Activated CD8-positive, alpha-beta memory T cell treated with anti-CD3 and anti-CD28 coated beads for 36 hours (primary cell): ENCODE results near the gene ALMS1. TPM values are rescaled to one million over a fixed set of nuclear protein-coding genes. Genes with fewer than 3 reads are reported as not detected.
"Not testable (repeated sequence)": the region's sequence is repeated elsewhere in the genome, so short reads cannot be mapped to it uniquely, and the experiment has no call there.

ENCODE experiments used
- CTCF ChIA-PET: fragments of 350-600 bp; sonication (Branson Sonifier 250); formaldehyde crosslinking; loops from one replicate; lab custom pipeline; 2021; ENCODE audit warnings: antibody characterized with exemption; lab: Charles Lee
- POLR2A ChIA-PET: fragments of 350-600 bp; sonication (Branson Sonifier 250); formaldehyde crosslinking; loops from one replicate; lab custom pipeline; 2021; ENCODE audit warnings: antibody characterized with exemption; lab: Charles Lee
- total RNA-seq, 2 experiments: library from RNA; stranded (reverse); gene quantifications; one replicate each; pipeline ENCODE4 v1.2.3, GENCODE V29; 2021

The ALMS1 gene
- total RNA-seq, 2 experiments from 2014 or later, result 21.1 to 22.8 TPM

DNA sequence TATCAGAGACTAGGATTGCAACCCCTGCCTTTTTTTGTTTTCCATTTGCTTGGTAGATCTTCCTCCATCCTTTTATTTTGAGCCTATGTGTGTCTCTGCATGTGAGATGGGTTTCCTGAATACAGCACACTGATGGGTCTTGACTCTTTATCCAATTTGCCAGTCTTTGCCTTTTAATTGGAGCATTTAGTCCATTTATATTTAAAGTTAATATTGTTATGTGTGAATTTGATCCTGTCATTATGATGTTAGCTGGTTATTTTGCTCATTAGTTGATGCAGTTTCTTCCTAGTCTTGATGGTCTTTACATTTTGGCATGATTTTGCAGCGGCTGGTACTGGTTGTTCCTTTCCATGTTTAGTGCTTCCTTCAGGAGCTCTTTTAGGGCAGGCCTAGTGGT lies 98.2 kb downstream of the ALMS1 start:
- POLR2A ChIA-PET, CTCF ChIA-PET: not testable (repeated sequence)

DNA sequence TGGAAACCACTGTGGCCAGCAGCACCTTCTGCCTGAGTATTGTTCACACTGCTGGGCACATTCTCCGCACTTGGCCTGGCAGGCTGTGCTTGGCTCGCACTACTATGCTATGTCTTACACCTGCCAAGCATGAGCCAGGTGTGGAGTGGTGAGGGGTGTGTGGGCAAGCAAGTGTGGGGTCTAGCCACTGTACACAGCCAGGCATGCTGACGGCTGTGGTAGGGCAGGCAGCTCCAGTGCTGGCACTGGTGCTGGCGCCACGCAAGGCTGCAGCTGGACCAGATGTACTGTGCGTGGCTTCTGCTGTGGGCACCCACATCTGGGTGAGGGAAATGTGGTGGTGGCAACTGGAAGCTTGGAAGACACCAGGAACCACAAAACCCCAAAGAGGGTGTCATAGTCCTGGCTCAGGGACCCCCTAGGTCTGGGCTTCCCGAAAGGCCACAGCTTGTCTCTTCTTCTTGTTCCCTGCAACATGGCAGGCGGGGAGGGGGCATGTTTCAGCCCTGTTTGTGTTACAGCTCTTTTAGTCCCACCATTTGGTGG lies 101.5 kb downstream of the ALMS1 start:
- CTCF ChIA-PET, result no interaction called here
- POLR2A ChIA-PET, result no interaction called here

- ChIA-PET POLR2A (no interaction called here), CTCF (no interaction called here)
Observed at GRCh38 chr2:73488079-73488478, 102.4 kb downstream of the ALMS1 start.

- CTCF ChIA-PET, result no interaction called here
Observed at GRCh38 chr2:73489053-73489452, 103.4 kb downstream of the ALMS1 start.

DNA sequence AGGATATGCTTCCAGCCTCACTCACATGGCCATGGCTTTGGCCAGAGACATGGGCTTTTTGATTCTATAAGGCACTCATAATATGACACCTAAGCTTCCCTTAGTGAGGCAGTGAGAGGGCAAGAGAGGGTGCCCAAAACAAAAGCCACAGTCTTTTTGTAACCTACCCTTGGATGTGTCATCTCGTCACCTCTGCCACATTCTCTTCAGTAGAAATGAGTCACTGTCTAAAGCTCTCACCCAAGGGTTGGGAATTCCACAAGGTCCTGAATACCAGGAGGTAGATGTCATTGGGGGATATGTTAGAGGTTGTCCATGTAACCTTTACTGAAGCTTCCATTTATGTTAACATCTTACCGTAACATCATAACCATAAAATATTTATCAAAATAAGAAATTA lies 108.4 kb downstream of the ALMS1 start:
- POLR2A ChIA-PET, result no interaction called here
- CTCF ChIA-PET, result no interaction called here

More at GRCh38 chr2:73489053-73489452, 103.4 kb downstream of the ALMS1 start:
- POLR2A ChIA-PET, result no interaction called here

- CTCF ChIA-PET, result no interaction called here
- POLR2A ChIA-PET, result no interaction called here
Observed at GRCh38 chr2:73503992-73504570, 118.4 kb downstream of the ALMS1 start.

DNA sequence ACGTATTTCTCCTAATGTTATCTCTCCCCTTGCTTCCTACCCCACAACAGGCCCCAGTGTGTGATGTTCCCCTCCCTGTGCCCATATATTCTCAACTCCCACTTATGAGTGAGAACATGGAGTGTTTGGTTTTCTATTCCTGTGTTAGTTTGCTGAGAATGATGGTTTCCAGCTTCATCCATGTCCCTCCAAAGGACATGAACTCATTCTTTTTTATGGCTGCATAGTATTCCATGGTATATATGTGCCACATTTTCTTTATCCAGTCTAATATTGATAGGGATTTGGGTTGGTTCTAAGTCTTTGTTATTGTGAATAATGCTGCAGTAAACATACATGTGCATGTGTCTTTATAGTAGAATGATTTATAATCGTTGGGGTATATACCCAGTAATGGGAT lies 119.2 kb downstream of the ALMS1 start:
- CTCF ChIA-PET, POLR2A ChIA-PET: not testable (repeated sequence)

DNA sequence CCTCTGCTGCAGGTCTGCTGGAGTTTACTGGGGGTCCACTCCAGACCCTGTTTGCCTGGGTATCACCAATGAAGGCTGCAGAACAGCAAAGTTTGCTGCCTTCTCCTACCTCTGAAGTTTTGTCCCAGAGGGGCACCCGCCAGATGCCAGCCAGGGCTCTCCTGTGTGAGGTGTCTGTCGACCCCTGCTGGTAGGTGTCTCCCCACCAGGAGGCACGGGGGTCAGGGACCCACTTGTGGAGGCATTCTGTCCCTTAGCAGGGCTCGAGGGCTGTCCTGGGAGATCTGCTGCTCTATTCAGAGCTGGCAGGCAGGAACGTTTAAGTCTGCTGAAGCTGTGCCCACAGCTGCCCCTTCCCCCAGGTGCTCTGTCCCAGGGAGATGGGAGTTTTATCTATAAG lies 124.8 kb downstream of the ALMS1 start:
- POLR2A ChIA-PET, CTCF ChIA-PET: not testable (repeated sequence)

- CTCF ChIA-PET, result no interaction called here
Observed at GRCh38 chr2:73516033-73516432, 130.4 kb downstream of the ALMS1 start.

DNA sequence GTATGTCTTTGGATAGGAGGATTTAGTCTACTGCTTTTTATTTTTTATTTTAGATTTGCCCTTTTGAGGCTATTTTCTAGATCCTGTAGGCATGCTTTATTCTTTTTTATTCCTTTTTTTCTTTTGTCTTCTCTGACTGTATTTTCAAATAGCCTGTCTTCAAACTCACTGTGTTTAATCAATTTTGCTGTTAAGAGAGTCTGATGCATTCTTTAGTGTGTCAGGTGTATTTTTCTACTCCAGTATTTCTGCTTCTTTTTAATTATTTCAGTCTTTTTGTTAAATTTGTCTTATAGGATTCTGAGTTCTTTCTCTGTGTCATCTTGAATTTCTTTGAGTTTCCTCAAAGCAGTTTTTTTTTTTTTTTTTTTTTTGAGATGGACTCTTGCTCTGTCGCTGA lies 143.1 kb downstream of the ALMS1 start:
- ChIA-PET POLR2A (no interaction called here), CTCF (no interaction called here)

More at GRCh38 chr2:73516033-73516432, 130.4 kb downstream of the ALMS1 start:
- POLR2A ChIA-PET, result no interaction called here

GRCh38 chr2:73530773-73531172 lies 145.1 kb downstream of the ALMS1 start:
- CTCF ChIA-PET, POLR2A ChIA-PET: not testable (repeated sequence)

GRCh38 chr2:73532381-73532780 lies 146.7 kb downstream of the ALMS1 start:
- ChIA-PET CTCF (no interaction called here), POLR2A (no interaction called here)

DNA sequence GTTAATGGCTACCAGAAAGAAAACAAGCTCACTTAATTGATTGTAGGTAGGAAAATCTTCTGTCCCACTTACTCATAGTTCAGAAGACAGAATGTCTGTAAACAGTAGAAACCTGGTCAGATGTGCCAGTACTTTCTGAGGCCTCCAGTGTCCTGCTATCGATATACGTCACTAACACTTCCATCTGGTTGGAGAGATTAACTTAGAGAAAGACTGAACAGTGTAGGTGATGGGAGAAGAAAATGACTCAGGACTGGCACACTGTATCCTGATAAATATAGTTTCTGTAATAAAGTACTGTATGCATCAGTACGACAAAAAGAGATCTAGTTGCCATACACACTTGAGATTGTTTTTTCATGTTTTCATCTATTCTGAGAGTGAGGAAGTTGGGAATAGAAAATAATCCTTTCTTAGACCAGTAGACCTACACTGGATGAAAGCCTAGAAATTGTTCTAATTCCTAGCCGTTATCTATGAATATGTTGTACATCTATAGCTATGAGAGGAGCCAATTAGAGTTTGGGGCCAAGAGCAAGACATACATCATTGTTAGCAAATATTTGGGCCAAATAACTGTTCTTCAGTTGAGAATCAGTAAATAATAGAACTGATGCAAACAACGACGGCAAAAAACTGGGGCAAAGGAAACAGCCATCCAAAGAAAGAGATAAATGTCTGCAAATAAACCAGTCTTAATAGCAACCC lies 150.7 kb downstream of the ALMS1 start:
- CTCF ChIA-PET, result no interaction called here
- POLR2A ChIA-PET, result no interaction called here

- POLR2A ChIA-PET, CTCF ChIA-PET: not testable (repeated sequence)
Observed at GRCh38 chr2:73560875-73561274, 175.2 kb downstream of the ALMS1 start.

DNA sequence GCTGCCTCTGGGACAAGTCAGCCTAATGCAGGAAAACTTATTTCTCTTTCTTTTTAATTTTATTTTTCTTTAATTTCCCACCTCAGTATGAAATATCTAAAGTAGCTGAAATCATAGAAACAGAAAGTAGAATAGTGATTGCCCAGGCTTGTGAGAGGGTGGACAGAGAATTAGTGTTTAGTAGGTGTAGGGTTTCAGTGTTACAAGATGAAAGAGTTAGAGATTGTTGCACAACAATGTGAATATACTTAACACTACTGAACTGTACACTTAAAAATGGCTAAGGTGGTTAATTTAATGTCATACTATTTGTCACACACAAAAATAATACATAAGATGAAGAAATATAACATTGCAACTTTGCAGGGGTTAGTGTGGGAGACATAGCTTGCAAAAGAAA lies 175.8 kb downstream of the ALMS1 start:
- ChIA-PET POLR2A (no interaction called here), CTCF (no interaction called here)

DNA sequence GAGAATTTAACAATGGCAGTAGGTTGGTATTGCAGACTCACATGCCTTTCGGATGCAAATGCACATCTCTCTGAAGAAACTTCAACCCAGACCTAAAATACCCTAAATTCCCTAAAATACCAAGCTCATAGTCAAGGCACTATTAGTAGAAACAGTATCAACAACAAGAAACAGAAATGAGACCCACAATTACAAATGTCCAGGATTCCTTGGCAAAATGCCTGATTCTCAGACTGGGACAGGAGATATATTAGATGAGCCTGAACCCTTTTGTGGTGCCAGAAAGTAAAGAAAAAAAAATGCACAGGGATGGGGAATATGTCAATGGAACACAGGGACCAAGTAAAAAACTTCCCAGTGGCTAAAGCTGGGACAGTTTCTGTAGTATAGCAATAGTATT lies 179.3 kb downstream of the ALMS1 start:
- CTCF ChIA-PET, result no interaction called here
- POLR2A ChIA-PET, result no interaction called here

DNA sequence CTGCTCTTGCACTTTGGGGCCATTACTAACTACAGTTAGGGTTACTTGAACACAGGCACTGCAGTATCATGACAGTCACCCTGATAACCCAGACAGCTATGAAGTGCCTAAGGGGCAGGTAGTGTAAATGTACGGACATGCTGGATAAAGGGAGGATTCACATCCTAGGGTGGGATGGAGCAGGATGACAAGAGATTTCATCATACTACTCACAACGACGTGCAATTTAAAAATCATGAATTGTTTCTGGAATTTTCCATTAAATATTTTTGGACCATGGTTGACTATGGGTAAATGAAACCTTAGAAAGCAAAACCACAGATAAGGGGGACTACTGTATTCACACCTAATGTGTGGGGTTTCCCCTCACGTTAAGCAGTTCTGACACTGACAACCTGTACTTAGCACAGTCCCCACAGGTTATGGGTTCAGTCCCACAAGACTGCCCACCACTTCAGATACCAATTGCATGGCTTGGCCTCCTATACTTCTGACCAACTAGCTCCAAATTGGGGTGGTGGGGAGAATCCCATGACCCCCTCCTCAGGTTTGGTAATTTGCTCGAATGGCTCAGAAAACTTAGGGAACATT lies 180.7 kb downstream of the ALMS1 start:
- CTCF ChIA-PET, result no interaction called here
- POLR2A ChIA-PET, result no interaction called here

DNA sequence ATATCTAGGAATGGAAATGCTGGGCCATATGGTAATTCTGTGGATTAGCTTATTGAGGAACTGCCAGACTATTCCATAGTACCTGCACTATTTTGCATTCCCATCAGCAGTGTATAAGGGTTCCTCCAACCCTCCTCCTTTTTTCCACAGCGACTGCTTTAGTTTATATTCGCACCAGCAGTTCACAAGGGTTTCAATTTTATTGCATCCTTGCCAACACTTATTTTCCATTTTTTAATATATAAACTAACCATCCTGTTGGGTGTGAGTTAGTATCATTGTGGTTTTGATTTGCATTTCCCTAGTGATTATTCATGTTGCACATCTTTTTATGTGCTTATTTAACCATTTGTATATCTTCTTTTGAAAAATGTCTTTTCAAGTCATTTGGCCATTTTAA lies 189.6 kb downstream of the ALMS1 start:
- CTCF ChIA-PET, result no interaction called here

GRCh38 chr2:73582364-73582763 lies 196.7 kb downstream of the ALMS1 start:
- CTCF ChIA-PET, result no interaction called here
- POLR2A ChIA-PET, result no interaction called here

More for the DNA sequence above, 189.6 kb downstream of the ALMS1 start:
- POLR2A ChIA-PET, result no interaction called here

- CTCF ChIA-PET, result no interaction called here
Observed at GRCh38 chr2:73588177-73588576, 202.5 kb downstream of the ALMS1 start.

DNA sequence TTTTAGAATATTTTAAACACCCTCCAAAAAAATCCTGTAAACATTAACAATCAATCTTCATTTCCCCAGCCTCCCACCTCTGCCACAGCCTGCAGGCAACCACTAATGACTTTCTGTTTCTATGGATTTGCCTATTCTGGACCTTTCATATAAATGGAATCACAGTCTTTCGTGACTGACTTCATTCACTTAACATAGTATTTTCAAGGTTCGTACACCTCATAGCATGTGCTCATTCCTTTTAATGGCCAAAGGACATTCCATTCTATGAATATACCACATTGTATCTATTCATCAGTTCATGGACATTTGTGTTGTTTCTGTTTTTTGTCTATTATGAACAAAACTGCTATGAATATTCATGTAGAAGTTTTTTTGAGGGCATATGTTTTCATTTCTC lies 208.0 kb downstream of the ALMS1 start:
- POLR2A ChIA-PET, result no interaction called here
- CTCF ChIA-PET, result no interaction called here

More at GRCh38 chr2:73588177-73588576, 202.5 kb downstream of the ALMS1 start:
- POLR2A ChIA-PET, result no interaction called here
